Upper lobe of left lung (tissue), 6 donors: ENCODE results near the gene RHOT1. TPM values are rescaled to one million over a fixed set of nuclear protein-coding genes. Genes with fewer than 3 reads are reported as not detected.

Experiments
- ATAC-seq, 2 donors: fragments of 200-7000 bp; cut with Tn5 transposase; one replicate each; pipeline ENCODE4 v1.9.1; 2022; ENCODE audit warnings: mild to moderate bottlenecking in 2 of 2, moderate library complexity in 2 of 2; ENCODE audit not compliant: low FRiP score in 2 of 2
- DNase-seq, 2 donors: peaks; one replicate each; pipeline ENCODE4 v3.0.0-alpha.2; 2019 to 2020
- H3K27ac ChIP-seq, 4 donors: fragments of 200-600 bp; sonication (generic); one replicate each; pipeline ENCODE4 v1.5.1; 2016 to 2019
- H3K27me3 ChIP-seq, 4 donors: fragments of 200-600 bp; sonication (generic); one replicate each; pipeline ENCODE4 v1.5.1; 2017 to 2019
- H3K36me3 ChIP-seq, 4 donors: fragments of 200-600 bp; sonication (generic); one replicate each; pipeline ENCODE4 v1.5.1; 2016 to 2019
- H3K4me1 ChIP-seq, 4 donors: fragments of 200-600 bp; sonication (generic); one replicate each; pipeline ENCODE4 v1.5.1; 2018 to 2019
- H3K4me3 ChIP-seq, 4 donors: fragments of 200-600 bp; sonication (generic); one replicate each; pipeline ENCODE4 v1.5.1; 2017 to 2019; ENCODE audit warnings: mild to moderate bottlenecking in 2 of 4, moderate library complexity in 1 of 4
- H3K9me3 ChIP-seq, 4 donors: fragments of 200-600 bp; sonication (generic); one replicate each; pipeline ENCODE4 v1.5.1; 2018 to 2019
- EP300 ChIP-seq, 4 donors: sonication (generic); formaldehyde crosslinking; IDR thresholded peaks; one replicate each; pipeline ENCODE4 v1.5.1; 2017; ENCODE audit warnings: antibody characterized with exemption in 4 of 4, control low read depth in 2 of 4
- POLR2A ChIP-seq, 4 donors: fragments of 450-650 bp; IDR thresholded peaks; one replicate each; pipeline ENCODE4 v1.5.1; 2016 to 2017; ENCODE audit warnings: antibody characterized with exemption in 4 of 4, mild to moderate bottlenecking in 2 of 4
- POLR2AphosphoS5 ChIP-seq, 2 donors: sonication (generic); formaldehyde crosslinking; IDR thresholded peaks; one replicate each; pipeline ENCODE4 v1.5.1; 2017; ENCODE audit warnings: antibody characterized with exemption in 2 of 2
- WGBS, 2 donors: methylation state at CpG; one replicate each; pipeline ENCODE4 v1.1.5; 2017 to 2018; 5-methylcytosine and 5-hydroxymethylcytosine counted together
- total RNA-seq, 6 donors: library from RNA; depleted of rRNA in 4 of 6; stranded (reverse); fragments of >200 nt in 4 of 6; gene quantifications; one replicate each; pipeline versions ENCODE4 v1.1.0 to v1.2.1, GENCODE V29; 2016 to 2021
- TF ChIP-seq, protein P1 (sequence below), 6 experiments: fragments of 450-650 bp in 4 of 6; fragments of 200-600 bp in 2 of 6; sonication (generic) in 2 of 6; IDR thresholded peaks; one replicate each; pipeline ENCODE4 v1.5.1; 2016 to 2019; ENCODE audit warnings: antibody characterized with exemption in 6 of 6
- donor health status: DM: no; HTN: no; CAD: no; lungs with moderate emphysema.
- donor health status: DM: no; HTN: yes; CAD: no; lungs with severe emphysema.

The RHOT1 gene
- total RNA-seq, 6 donors from 2014 or later, result 37.2 to 110 (median 52.2) TPM

GRCh38 chr17:32256012-32256700, 113.9 kb downstream of the RHOT1 start:
- no peaks in the 10 kb centered on the region for H3K27me3 ChIP-seq
- TF ChIP-seq, protein P1, sequence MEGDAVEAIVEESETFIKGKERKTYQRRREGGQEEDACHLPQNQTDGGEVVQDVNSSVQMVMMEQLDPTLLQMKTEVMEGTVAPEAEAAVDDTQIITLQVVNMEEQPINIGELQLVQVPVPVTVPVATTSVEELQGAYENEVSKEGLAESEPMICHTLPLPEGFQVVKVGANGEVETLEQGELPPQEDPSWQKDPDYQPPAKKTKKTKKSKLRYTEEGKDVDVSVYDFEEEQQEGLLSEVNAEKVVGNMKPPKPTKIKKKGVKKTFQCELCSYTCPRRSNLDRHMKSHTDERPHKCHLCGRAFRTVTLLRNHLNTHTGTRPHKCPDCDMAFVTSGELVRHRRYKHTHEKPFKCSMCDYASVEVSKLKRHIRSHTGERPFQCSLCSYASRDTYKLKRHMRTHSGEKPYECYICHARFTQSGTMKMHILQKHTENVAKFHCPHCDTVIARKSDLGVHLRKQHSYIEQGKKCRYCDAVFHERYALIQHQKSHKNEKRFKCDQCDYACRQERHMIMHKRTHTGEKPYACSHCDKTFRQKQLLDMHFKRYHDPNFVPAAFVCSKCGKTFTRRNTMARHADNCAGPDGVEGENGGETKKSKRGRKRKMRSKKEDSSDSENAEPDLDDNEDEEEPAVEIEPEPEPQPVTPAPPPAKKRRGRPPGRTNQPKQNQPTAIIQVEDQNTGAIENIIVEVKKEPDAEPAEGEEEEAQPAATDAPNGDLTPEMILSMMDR (IDR thresholded peaks at IDR 0.05), result no peak
- TF ChIP-seq POLR2A (IDR thresholded peaks at IDR 0.05), result no peak
- no peak for TF ChIP-seq EP300 (IDR thresholded peaks at IDR 0.05)
- no peak for TF ChIP-seq POLR2AphosphoS5 (IDR thresholded peaks at IDR 0.05)
- no peak overlapping the region for H3K27ac ChIP-seq
- WGBS, 2 donors, result 64 to 76% methylated on average over 9 of the region's 9 CpGs
- no peaks in the 10 kb centered on the region for H3K36me3 ChIP-seq
- ATAC-seq, result no peak
- no peaks in the 10 kb centered on the region for H3K9me3 ChIP-seq
- peaks cover 0 to 3% (median 0%) of the 10 kb centered on the region in 4 donors for H3K4me1 ChIP-seq
- no peak overlapping the region for H3K4me3 ChIP-seq
- no peak for DNase-seq

- no peak overlapping the region for H3K4me3 ChIP-seq
- ATAC-seq (no peak), DNase-seq (no peak)
- H3K27ac ChIP-seq, result no peak overlapping the region
- H3K27me3 ChIP-seq, result no peaks in the 10 kb centered on the region
- H3K36me3 ChIP-seq, result no peaks in the 10 kb centered on the region
- no peak for TF ChIP-seq EP300 (IDR thresholded peaks at IDR 0.05)
- no peak for TF ChIP-seq POLR2A (IDR thresholded peaks at IDR 0.05)
- TF ChIP-seq POLR2AphosphoS5 (IDR thresholded peaks at IDR 0.05), result no peak
- TF ChIP-seq, protein P1 (IDR thresholded peaks at IDR 0.05), result no peak
- 77 to 79% methylated on average over 5 to 9 of the region's 9 CpGs for WGBS, 2 donors
- peaks cover 0 to 4% (median 1%) of the 10 kb centered on the region in 4 donors for H3K4me1 ChIP-seq
- no peaks in the 10 kb centered on the region for H3K9me3 ChIP-seq
Measured at GRCh38 chr17:32256701-32257019, 114.4 kb downstream of the RHOT1 start.

DNA sequence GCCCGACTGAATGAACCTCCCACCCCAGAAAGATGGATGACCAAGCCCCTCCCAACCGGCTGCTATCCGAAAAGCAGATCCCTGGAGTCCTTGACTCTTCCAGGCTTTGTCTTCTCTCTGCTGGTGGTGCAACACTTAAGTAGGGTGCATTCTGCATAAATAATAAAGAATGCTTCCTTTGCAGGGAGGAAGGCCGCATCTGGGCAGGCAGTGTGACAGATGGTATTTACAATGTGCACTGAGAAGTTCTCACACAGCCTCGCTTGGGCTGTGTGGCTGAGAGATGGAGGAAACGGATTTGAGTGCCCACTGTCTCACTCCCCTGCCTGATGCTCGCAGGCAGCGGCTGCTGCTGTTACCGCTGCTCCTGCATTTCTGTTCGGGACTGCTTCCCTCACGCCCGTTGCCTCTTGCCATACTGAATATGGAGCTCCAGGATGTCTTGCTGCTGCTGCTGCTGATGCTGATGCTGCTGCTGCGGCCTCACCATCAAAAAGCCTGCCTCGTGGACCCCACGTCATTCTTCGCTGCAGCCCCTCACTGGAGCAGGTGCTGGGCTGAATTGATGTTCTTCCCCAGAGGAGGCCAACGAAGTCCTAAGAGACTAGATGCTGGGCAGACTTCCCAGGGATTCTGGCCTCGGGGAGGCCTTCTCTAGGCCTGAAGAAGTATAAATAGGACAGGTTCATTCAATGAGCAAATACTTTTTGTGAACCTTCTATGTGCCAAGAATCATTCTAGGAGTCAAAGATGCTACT, 116.3 kb downstream of the RHOT1 start:
- TF ChIP-seq, protein P1 (IDR thresholded peaks at IDR 0.05), result no peak
- TF ChIP-seq POLR2A (IDR thresholded peaks at IDR 0.05) (no peak), POLR2AphosphoS5 (IDR thresholded peaks at IDR 0.05) (no peak), EP300 (IDR thresholded peaks at IDR 0.05) (no peak)
- DNase-seq (no peak), ATAC-seq (no peak)
- H3K27me3 ChIP-seq, result no peaks in the 10 kb centered on the region
- H3K9me3 ChIP-seq, result no peaks in the 10 kb centered on the region
- WGBS, 2 donors, result 71 to 83% methylated on average over 14 to 18 of the region's 18 CpGs
- no peaks in the 10 kb centered on the region for H3K36me3 ChIP-seq
- peaks cover 0 to 6% (median 1%) of the 10 kb centered on the region in 4 donors for H3K4me1 ChIP-seq
- H3K27ac ChIP-seq, result no peak overlapping the region
- H3K4me3 ChIP-seq, result no peak overlapping the region

DNA sequence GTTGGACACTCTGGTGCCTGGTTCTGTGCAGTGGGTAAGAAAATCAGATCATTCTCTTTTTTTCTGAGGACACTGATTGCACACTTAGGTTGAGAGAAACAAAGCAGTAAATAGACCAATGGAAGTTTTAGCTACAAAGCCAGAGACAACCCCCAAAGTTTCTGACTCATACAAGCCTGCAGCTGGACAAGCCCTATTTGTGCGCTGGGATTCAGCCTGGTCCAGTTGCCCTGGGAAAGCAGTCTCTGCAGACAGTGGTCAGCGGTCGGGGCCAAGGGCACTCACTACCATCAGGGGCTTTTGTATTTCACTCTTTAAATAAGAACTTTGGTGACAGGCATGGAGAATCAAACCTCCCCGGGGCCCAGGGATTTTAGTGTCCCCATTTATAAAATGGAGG, 117.3 kb downstream of the RHOT1 start:
- Histone ChIP-seq H3K36me3 (no peaks in the 10 kb centered on the region), H3K27me3 (no peaks in the 10 kb centered on the region), H3K4me1 (peaks cover 0 to 6% (median 1%) of the 10 kb centered on the region in 4 donors), H3K9me3 (no peaks in the 10 kb centered on the region), H3K27ac (no peak overlapping the region), H3K4me3 (no peak overlapping the region)
- 79 to 92% methylated on average over 4 of the region's 4 CpGs for WGBS, 2 donors
- no peak for DNase-seq
- TF ChIP-seq, protein P1 (IDR thresholded peaks at IDR 0.05), result no peak
- TF ChIP-seq EP300 (IDR thresholded peaks at IDR 0.05), result no peak
- no peak for TF ChIP-seq POLR2AphosphoS5 (IDR thresholded peaks at IDR 0.05)
- TF ChIP-seq POLR2A (IDR thresholded peaks at IDR 0.05), result no peak
- peak in 1 of 2 donors; percentile 57 for ATAC-seq
